SU-DHL-6 (cell line): ENCODE data around the gene MADD.

Source experiments
- CTCF ChIP-seq: fragments of 200-600 bp; sonication (generic); IDR thresholded peaks from one replicate; pipeline ENCODE4 v1.5.1; 2017; ENCODE audit warnings: antibody characterized with exemption, mild to moderate bottlenecking, low read length, moderate library complexity; ENCODE audit not compliant: insufficient read depth, poor library complexity, severe bottlenecking
- EZH2phosphoT487 ChIP-seq: fragments of 200-600 bp; sonication (generic), shearing (Covaris generic); conservative IDR thresholded peaks from 2 replicates; pipeline ENCODE4 v1.6.1; 2018; ENCODE audit warnings: mild to moderate bottlenecking, antibody characterized with exemption, low read length, moderate library complexity, mixed read lengths

- TF ChIP-seq CTCF (no peak), EZH2phosphoT487 (no peak)
These were observed 72.9 kb downstream of the MADD start for GRCh38 chr11:47342854-47343253.
